ENCODE data around the gene SIM1.

SIM1 gene

DNA sequence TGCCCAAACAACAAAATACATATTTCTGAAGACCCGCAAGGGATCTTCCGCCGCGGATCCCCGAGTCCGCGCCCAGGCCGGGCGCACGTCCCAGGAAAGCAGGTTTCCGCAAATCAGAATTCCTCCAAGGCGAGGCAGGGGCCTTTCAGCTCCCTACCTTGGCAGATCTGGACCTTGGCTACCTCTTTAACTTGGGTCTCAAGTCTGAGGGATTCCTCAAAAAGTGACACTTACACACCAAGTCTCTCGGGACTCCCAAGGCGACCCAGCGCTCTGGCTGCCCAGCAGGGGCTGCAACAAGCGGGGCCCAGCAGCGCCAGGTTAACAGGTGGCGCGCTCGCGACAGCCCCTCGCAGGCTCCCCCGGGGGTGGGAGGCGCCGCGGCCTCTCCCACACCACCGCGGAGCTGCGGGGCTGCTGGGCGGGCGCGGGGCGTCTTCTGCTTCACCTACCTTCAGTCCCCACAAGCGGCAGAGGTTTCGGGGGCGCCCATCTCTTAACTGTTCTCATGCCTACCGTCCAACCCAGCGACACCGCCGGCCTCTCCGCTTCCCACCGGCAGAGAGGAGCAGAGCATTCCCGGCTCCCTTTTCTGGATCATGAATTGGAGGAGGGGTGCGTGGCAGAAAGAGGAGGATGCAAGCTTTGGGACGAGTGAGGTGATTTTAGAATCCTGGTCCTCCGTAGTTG is 414 bp downstream of the SIM1 start:
- H3K9ac ChIP-seq (ENCODE audit: low read length), result no peak overlapping the region
- peaks cover 7% of the 10 kb centered on the region for H3K9me3 ChIP-seq (ENCODE audit: low read length)
- H3K4me3 ChIP-seq (ENCODE audit: low read depth, low read length, poor library complexity, severe bottlenecking), result no peak overlapping the region
- no peaks in the 10 kb centered on the region for H3K27me3 ChIP-seq (ENCODE audit: insufficient read depth, low read length)
- H3K4me2 ChIP-seq (ENCODE audit: low read length), result no peak overlapping the region
- H3K27ac ChIP-seq (ENCODE audit: low read depth, low read length, poor library complexity, severe bottlenecking), result no peak overlapping the region
- no peaks in the 10 kb centered on the region for H3F3A ChIP-seq (ENCODE audit: insufficient read depth, low read length)
- H3K79me2 ChIP-seq (ENCODE audit: insufficient read depth, low read length), result no peaks in the 10 kb centered on the region
- H4K20me1 ChIP-seq (ENCODE audit: insufficient read depth, low read length), result no peaks in the 10 kb centered on the region
- no peak overlapping the region for H2AFZ ChIP-seq (ENCODE audit: low read length)
- no peak for TF ChIP-seq EZH2 (IDR thresholded peaks at IDR 0.05; ENCODE audit: borderline replicate concordance, low read length)
- TF ChIP-seq, protein P1, sequence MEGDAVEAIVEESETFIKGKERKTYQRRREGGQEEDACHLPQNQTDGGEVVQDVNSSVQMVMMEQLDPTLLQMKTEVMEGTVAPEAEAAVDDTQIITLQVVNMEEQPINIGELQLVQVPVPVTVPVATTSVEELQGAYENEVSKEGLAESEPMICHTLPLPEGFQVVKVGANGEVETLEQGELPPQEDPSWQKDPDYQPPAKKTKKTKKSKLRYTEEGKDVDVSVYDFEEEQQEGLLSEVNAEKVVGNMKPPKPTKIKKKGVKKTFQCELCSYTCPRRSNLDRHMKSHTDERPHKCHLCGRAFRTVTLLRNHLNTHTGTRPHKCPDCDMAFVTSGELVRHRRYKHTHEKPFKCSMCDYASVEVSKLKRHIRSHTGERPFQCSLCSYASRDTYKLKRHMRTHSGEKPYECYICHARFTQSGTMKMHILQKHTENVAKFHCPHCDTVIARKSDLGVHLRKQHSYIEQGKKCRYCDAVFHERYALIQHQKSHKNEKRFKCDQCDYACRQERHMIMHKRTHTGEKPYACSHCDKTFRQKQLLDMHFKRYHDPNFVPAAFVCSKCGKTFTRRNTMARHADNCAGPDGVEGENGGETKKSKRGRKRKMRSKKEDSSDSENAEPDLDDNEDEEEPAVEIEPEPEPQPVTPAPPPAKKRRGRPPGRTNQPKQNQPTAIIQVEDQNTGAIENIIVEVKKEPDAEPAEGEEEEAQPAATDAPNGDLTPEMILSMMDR (IDR thresholded peaks at IDR 0.05; ENCODE audit: low read length), result no peak
- H3K4me1 ChIP-seq (ENCODE audit: insufficient read depth, low read length, severe bottlenecking), result peaks cover 19% of the 10 kb centered on the region
- no peaks in the 10 kb centered on the region for H3K9me2 ChIP-seq (ENCODE audit: low read depth, low read length)
- H3K36me3 ChIP-seq (ENCODE audit: insufficient read depth, low read length), result no peaks in the 10 kb centered on the region

DNA sequence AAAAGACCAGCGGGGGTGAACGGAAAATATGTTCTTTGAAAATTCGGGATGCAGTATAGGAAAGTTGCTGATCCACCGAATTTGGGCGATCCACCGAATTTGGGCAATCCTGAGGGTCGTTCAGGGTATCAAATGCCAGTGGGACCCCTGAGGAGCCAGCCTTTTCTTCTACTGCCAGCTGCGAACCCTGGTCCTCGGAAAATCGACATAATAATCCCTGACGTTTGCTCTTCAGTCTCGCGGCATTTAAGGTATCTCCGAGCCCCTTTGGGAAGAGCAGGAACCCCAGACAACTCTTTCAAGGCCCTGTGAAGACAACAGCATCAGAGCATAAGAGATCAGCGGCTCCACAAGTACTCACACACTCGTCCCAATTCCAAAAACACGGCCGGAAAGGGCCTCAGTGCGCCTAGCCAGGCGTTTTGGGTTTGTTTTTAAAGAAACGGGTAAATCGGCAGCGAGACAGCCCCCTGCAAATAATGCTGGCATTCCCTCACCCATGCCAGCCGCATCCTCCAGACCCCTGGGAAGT is 1.0 kb downstream of the SIM1 start:
- H3K27me3 ChIP-seq (ENCODE audit: insufficient read depth, low read length), result no peaks in the 10 kb centered on the region
- peaks cover 19% of the 10 kb centered on the region for H3K4me1 ChIP-seq (ENCODE audit: insufficient read depth, low read length, severe bottlenecking)
- peaks cover 7% of the 10 kb centered on the region for H3K9me3 ChIP-seq (ENCODE audit: low read length)
- no peaks in the 10 kb centered on the region for H3K36me3 ChIP-seq (ENCODE audit: insufficient read depth, low read length)
- TF ChIP-seq, protein P1 (IDR thresholded peaks at IDR 0.05; ENCODE audit: low read length), result no peak
- TF ChIP-seq EZH2 (IDR thresholded peaks at IDR 0.05; ENCODE audit: borderline replicate concordance, low read length), result no peak
- no peak overlapping the region for H3K4me3 ChIP-seq (ENCODE audit: low read depth, low read length, poor library complexity, severe bottlenecking)
- no peak overlapping the region for H3K4me2 ChIP-seq (ENCODE audit: low read length)
- no peaks in the 10 kb centered on the region for H3K9me2 ChIP-seq (ENCODE audit: low read depth, low read length)
- H3K9ac ChIP-seq (ENCODE audit: low read length), result no peak overlapping the region
- H3K27ac ChIP-seq (ENCODE audit: low read depth, low read length, poor library complexity, severe bottlenecking), result no peak overlapping the region
- H2AFZ ChIP-seq (ENCODE audit: low read length), result no peak overlapping the region
- H3K79me2 ChIP-seq (ENCODE audit: insufficient read depth, low read length), result no peaks in the 10 kb centered on the region
- no peaks in the 10 kb centered on the region for H4K20me1 ChIP-seq (ENCODE audit: insufficient read depth, low read length)
- H3F3A ChIP-seq (ENCODE audit: insufficient read depth, low read length), result no peaks in the 10 kb centered on the region

DNA sequence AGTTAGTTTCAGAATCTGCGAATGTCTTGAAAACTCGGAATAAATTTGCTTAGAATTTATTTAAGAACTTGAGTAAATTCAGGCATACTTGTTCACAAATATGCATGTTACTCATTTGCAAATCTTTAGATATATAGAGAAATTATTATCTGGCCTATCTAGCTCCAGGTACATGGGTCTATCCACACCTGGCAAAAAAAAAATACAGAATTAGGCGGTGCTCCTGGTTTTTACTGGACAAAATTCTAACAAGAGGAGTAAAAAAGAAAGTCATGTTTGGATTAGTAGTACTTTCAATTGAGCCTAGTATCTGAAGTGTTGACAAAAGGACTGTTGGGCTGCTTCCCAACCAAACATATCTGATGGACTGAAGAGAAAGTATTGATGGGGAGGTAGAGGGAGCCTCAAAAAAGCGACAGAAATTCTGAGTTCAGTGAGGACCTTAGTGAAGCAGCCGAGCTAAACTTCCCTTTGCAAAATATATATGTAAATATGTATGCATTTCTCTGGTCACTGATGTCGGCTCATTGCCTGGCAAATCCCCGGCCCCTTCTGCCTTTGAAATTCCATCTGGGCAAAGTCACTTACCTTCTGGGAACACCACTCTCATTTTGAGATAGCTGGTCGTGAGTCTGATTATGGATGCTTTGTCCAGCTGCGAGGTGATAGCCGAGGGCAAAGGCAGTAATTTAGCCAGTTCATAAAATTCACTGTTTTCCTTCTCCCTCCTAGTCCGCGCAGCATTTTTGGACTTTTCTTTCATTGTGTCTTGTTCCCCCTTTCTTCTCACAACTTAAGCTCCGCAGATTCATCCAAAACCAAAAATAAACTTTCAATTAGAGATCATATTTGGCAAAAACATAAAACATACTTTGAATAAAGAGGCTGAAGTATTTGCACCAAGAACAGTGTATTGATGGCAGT is 1.8 kb downstream of the SIM1 start:
- Histone ChIP-seq H3K9ac (ENCODE audit: low read length) (no peak overlapping the region), H3K79me2 (ENCODE audit: insufficient read depth, low read length) (no peaks in the 10 kb centered on the region), H3K27ac (ENCODE audit: low read depth, low read length, poor library complexity, severe bottlenecking) (no peak overlapping the region), H4K20me1 (ENCODE audit: insufficient read depth, low read length) (no peaks in the 10 kb centered on the region), H2AFZ (ENCODE audit: low read length) (no peak overlapping the region; the same call in 1 of the 2 replicates), H3K9me2 (ENCODE audit: low read depth, low read length) (no peaks in the 10 kb centered on the region), H3F3A (ENCODE audit: insufficient read depth, low read length) (no peaks in the 10 kb centered on the region), H3K27me3 (ENCODE audit: insufficient read depth, low read length) (no peaks in the 10 kb centered on the region), H3K4me2 (ENCODE audit: low read length) (no peak overlapping the region), H3K36me3 (ENCODE audit: insufficient read depth, low read length) (no peaks in the 10 kb centered on the region), H3K4me1 (ENCODE audit: insufficient read depth, low read length, severe bottlenecking) (peaks cover 19% of the 10 kb centered on the region), H3K9me3 (ENCODE audit: low read length) (peaks cover 7% of the 10 kb centered on the region), H3K4me3 (ENCODE audit: low read depth, low read length, poor library complexity, severe bottlenecking) (no peak overlapping the region)
- TF ChIP-seq, protein P1 (IDR thresholded peaks at IDR 0.05; ENCODE audit: low read length), result no peak
- no peak for TF ChIP-seq EZH2 (IDR thresholded peaks at IDR 0.05; ENCODE audit: borderline replicate concordance, low read length)

Data from OCI-LY1 (cell line).